ENCODE measurements around the gene GTF2H1.

The GTF2H1 gene

DNA sequence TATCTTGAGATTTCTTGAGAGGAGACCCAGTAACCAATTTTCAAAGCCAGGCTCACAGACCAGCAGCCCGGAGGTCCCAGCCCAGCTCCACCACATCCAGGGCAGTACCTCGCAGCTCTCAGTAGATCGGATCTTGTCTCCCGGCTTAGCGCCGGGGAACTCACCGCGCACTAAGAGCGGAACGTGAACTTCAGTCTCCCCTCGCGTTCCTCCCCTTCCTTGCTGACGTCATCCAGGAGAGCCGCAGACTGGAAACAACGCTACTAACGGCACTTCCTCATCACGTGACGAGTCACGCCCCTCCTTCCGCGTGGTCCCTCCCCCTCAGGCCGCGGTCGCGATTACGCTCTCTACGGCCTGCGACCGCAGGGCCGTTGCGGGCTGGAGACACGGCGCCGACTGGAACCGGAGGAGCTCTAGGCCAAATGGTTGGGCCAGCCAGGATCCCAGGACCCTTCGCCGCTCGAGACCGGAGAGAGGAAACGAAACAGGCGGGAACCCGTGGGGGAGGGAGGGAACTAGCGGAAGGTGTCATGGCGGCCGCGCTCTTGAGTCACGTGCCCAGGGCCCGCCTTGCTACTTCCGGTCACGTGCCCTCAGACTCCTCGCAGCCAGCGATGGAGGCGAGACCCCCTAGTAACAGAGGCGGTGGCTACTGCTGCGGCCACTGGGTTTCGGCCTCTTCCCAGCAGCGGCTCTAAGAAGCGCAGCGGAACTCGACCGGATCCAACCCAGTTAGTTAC lies at the start of gene GTF2H1, which contains the start of gene HPS5:
GTF2H1 (plus strand) TSS at position 599 of the 743 bp plus-strand sequence. CDS start 10,508 bp downstream, outside the sequence.
HPS5 (minus strand) TSS at position 172 of the 743 bp plus-strand sequence. CDS start 4,282 bp downstream, outside the sequence.
- DNase-seq = peak; percentile 97 to 98

GRCh38 chr11:18277565-18278271 lies 44.6 kb upstream of the GTF2H1 start:
- DNase-seq = peak in 1 of 2 donors; percentile 39

DNA sequence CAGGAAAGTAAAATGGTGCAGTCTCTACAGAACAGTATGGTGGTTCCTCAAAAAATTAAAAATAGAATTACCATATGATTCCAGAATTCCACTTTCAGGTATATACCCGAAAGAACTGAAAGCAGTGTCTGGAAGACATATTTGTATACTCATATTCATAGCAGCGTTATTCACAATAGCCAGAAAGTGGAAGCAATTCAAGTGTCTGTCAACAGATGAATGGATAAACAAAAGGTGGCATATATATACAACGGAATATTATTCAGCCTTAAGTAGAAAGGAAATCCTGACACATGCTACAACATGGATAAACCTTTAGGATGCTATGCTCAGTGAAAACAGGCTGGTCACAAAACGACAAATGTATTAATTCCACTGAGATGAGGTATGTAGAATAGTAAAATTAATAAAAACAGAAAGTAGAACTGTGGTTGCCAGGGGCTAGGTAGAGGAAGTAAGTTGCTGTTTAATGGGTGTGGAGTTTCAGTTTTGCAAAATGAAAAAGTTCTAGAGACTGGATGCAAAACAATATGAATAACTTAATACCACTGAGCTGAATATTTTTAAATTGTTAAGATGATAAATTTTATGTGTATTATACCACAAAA lies 41.8 kb upstream of the GTF2H1 start:
- DNase-seq = no peak

GRCh38 chr11:18282626-18283025 lies 39.7 kb upstream of the GTF2H1 start:
- DNase-seq = no peak

DNA sequence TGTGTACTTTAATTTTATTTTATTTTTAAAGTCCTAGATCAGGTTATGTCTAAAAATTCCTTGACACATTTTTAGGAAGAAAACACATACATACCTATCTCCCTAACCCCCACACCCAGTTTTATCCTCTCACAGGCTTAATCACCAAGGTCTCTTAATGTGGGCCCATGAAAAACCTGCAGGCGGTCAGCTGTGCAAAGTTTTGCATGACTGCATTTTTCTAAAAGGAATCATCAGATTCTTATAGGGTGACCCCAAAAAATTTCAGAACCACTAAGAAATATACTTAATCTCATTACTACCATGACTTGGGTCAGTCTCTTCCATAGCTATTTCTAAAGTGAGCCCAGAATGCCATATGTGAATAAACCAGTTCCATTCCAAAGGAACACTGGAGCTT lies 36.5 kb upstream of the GTF2H1 start:
- DNase-seq = no peak

DNA sequence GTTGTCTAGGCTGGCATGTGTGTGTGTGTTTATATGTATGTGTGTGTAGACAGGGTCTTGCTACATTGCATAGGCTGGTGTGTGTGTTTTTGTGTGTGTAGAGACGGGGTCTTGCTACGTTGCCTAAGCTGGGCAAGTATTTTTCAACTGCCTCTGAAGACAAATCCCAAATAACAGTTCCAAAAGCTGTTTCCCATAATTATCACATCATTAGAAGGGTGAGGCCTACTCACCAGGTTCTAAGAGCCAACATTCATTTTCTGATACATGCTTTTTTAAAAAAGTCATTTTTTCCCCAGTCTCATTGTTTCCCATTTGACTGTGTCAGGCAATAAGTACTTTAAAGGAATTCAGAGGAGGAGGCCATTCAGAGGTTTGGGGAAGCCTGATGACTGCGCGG lies 33.5 kb upstream of the GTF2H1 start:
- DNase-seq = no peak

GRCh38 chr11:18294862-18295261 lies 27.5 kb upstream of the GTF2H1 start:
- no peak for DNase-seq

GRCh38 chr11:18295316-18295715 lies 27.1 kb upstream of the GTF2H1 start:
- no peak for DNase-seq

DNA sequence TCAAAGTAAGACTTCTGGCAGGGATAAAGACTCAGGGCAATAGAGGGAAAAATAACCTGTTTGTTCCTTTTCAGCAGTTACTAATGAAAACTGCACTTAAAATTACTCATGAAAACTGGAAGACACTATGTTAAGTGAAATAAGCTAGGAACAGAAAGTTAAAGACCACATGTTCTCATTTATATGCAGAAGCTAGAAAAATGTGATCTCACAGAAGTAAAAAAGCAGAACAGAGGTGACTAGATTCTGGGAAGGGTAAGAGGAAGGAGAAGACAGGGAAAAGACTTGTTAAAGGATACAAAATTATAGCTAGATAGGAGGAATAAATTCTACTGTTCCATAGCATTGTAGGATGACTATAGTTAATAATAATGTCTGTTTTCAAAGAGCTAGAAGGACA lies 22.6 kb upstream of the GTF2H1 start:
- no peak for DNase-seq

DNA sequence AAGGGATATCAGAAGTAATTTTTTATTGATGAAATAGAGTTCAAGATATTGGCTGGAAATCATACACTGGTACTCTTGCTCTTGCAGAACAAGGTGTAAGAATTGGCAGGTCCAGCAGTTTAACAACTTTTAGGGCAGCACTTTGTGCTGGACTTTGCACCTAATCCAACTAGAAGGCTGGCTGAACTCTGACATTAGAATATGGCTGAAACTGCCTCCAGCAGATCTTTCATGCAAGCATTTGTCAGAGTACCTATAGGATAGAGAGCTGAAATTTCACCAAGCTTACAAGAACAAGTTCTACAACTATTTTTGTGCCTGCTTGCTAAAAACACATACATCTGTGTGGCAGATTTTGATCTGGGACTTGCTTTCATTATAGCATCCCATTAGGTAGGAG lies 17.6 kb upstream of the GTF2H1 start:
- DNase-seq = no peak

GRCh38 chr11:18307461-18308139 lies 14.8 kb upstream of the GTF2H1 start:
- no peak for DNase-seq

DNA sequence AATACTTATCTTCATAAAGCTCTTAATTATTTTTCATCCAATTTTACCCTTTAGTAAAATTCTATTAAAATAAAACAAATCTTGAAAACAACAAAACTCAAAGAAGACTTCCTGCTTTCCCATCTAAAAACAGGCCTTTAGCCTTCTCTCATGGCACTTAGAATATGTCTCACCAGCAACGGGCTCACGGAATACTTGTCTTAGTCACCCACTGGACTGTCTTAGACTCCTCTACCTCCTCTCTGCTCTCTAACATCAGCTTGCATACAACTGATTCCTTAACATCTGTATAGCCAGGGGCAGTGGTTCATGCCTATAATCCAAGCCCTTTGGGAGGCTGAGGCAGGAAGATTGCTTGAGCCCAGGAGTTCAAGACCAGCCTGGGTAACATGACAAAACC lies 14.1 kb upstream of the GTF2H1 start:
- no peak for DNase-seq

DNA sequence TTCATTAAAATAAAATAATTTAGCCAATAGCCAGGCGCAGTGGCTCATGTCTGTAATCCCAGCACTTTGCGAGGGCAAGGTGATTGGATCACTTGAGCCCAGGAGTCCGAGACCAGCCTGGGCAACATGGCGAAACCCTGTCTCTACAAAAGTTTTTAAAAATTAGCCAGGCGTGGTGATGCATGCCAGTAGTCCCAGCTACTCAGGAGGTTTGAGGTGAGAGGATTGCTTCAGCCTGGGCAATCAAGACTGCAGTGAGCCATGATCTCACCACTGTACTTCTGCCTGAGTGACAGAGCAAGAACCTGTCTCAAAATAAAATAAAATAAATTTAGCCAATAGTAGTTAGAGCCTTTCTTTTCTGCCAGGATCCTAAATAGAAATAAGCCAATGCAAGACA lies 12.7 kb upstream of the GTF2H1 start:
- no peak for DNase-seq

DNA sequence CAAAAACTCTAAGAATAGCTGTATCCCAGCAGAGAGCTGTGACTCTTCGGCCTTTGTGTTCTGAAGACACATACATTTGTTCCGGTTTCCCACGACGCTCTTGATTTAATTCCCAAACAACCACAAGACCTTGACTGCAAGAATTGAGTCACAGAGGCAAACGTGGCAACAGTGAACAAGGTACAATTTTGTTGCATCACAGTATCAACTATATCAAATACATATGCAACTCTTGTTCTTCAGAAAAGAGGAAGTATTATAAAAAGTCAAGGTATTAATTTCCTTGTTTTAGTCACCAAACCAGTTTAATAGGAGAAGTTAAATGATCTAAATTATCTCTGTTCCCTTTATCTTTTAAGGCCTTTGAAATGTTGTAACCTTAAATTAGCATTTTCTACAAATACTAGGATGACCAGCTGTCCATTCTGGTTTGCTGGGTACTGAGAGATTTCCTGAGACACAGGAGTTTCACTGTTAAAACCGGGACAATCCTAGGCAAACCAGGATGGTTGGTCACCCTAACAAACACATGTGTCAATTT lies 11.5 kb upstream of the GTF2H1 start:
- peak in 1 of 2 donors; percentile 19 for DNase-seq

DNA sequence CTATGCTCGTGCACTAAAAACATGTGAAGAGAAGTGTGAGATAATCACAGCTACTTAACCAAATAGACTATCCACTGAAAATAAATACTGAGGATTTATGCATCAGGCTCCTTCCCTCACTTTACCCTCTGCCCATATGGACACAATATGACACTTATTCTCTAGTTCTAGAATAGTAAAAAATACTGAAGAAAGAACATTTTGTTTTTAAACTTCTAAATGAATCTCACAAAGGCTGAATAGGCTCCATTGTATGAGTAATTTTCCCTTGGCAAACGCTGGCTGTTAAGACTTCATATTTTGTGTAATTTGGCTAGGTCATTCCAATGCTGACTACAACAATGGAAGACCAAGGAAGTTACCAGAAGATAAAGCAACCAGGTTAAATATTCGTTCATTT lies 10.4 kb upstream of the GTF2H1 start:
- DNase-seq = no peak

DNA sequence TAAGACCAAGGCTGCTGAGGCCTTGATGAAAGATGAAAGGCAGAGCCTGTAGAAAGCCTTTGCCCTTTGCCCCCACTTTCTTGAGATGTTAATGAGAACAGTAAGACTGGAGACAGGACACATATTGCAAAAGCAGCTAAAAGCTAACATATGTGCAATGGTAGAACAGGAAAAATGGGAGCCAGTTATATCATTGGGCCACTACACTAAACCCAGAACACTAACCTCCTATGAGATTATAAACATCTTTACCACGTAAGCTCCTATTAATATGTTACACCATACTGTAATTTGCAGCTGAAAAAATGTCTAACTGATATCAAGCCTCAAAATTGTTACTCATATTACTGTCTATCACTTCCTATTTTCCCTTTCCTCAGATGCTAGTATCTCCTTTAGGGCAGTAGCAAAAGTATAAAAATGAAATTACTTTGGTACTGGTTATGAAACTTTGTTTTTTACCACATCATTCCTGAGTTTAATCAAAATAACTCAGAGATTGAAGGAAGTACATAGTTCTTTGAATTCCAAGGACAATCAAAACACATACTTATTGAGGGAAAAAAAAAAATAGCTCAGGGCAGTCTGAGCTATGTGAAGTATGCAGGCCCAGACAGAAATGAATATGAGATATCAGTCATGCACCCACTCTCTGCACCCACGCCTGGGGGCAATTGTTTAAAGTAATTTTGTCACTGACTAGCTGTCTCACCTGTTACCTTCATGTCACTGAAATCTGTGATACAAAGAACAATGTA lies 9.5 kb upstream of the GTF2H1 start:
- DNase-seq = no peak

DNA sequence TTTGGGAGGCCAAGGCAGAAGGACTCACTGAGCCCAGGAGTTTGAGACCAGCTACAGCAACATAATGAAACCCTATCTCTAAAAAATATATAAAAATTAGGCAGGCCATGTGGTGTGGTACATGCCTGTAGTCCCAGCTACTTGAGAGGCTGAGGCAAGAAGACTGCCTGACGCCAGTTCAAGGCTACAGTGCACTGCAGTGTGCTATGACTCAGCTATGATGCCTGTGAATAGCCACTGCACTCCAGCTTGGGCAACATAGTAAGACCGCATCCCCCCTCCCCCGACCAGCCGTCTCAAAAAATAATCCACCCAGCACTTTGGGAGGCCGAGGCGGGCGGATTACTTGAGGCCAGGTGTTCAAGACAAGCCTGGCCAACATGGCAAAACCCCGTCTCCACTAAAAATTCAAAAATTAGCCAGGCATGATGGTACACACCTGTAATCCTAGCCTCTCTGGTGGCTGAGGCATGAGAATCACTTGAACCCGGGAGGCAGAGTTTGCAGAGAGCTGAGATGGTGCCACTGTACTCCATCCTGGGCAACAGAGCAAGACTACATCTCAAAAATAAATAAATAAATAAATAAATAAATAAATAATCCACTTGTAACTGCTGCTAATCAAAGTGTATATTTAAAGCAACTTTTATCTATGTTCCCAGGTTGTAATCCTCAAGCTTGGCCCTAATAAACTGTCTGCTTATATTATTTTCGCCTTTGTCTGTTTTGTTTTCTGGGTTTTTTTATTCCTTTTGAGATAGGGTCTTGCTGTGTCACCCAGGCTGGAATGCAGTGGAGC lies 8.2 kb upstream of the GTF2H1 start:
- no peak for DNase-seq

DNA sequence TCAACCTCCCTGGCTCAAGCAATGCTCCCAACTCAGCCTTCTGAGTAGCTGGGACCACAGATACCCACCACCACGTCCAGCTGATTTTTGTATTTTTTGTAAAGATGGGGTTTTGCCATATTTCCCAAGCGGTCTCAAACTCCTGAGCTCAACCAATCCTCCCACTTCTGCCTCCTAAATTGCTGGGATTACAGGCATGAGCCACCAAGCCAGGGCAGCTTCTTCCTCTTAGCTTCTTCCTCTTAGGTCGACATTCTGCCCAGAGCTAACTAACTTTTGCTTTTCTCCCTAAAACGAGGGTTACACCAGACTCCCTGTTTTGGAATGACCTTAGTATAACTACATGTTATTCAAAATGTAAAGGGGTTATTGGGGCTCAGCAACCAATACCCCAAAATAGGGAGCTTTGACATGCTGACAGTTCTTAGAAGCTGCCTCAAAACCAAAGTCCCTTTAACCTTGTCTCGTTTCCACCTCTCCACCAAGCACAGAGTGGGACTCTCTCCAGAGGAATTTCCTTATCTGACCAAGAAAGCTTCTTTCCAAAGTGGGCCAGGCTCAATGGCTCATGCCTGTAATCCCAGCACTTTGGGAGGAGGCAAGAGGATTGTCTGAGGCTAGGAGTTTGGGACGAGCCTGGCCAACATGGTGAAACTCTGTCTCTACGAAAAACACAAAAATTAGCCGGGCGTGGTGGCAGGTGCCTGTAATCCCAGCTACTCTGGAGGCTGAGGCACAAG lies 7.4 kb upstream of the GTF2H1 start:
- DNase-seq = no peak

- no peak for DNase-seq
Measured at GRCh38 chr11:18315893-18316292, 6.5 kb upstream of the GTF2H1 start.

GRCh38 chr11:18317551-18317950 lies 4.8 kb upstream of the GTF2H1 start:
- DNase-seq = no peak

GRCh38 chr11:18319914-18320313 lies 2.5 kb upstream of the GTF2H1 start:
- DNase-seq = no peak
